HepG2 (cell line): Measurements from ENCODE around the gene CSTF1. TPM values are rescaled to one million over a fixed set of nuclear protein-coding genes. Genes with fewer than 3 reads are reported as not detected.
A peak's percentile ranks its signal among the peaks of the same experiment; 100 is the strongest.

Experiments
- ATF6 ChIP-seq: sonication (generic); formaldehyde crosslinking; conservative IDR thresholded peaks from 2 replicates; pipeline ENCODE4 v1.4.0; 2020; ENCODE audit warnings: missing genetic modification reagents
- BORCS8-MEF2B ChIP-seq: sonication (generic); formaldehyde crosslinking; IDR thresholded peaks from 2 replicates; pipeline ENCODE4 v1.8.0; 2022; ENCODE audit warnings: mild to moderate bottlenecking, missing genetic modification reagents
- CREBL2 ChIP-seq: sonication (generic); formaldehyde crosslinking; IDR thresholded peaks from 2 replicates; pipeline ENCODE4 v1.8.1; 2023; ENCODE audit warnings: missing genetic modification reagents, mild to moderate bottlenecking, borderline replicate concordance
- GZF1 ChIP-seq: sonication (generic); formaldehyde crosslinking; IDR thresholded peaks from 2 replicates; pipeline ENCODE4 v1.5.1; 2020; ENCODE audit warnings: mild to moderate bottlenecking, missing genetic modification reagents
- MXD3 ChIP-seq: IDR thresholded peaks from 2 replicates; pipeline ENCODE4 v1.6.1; 2016; ENCODE audit warnings: mild to moderate bottlenecking, missing biosample characterization, missing genetic modification reagents
- TBX3 ChIP-seq: fragments of 450-650 bp; IDR thresholded peaks from 2 replicates; pipeline ENCODE4 v1.6.1; 2017; ENCODE audit warnings: antibody characterized with exemption, mild to moderate bottlenecking, inconsistent platforms, borderline replicate concordance
- TEAD2 ChIP-seq: sonication (generic); formaldehyde crosslinking; IDR thresholded peaks from 2 replicates; pipeline ENCODE4 v1.9.0; 2021; ENCODE audit warnings: missing genetic modification reagents
- TOPORS ChIP-seq: sonication (generic); formaldehyde crosslinking; IDR thresholded peaks from 2 replicates; pipeline ENCODE4 v1.8.0; 2023; ENCODE audit warnings: mild to moderate bottlenecking, missing genetic modification reagents
- ZBED4 ChIP-seq: sonication (generic); formaldehyde crosslinking; IDR thresholded peaks from 2 replicates; pipeline ENCODE4 v1.4.0; 2020; ENCODE audit warnings: missing genetic modification reagents, borderline replicate concordance
- ZBTB8A ChIP-seq: sonication (generic); formaldehyde crosslinking; IDR thresholded peaks from 2 replicates; pipeline ENCODE4 v1.4.0; 2020; ENCODE audit warnings: mild to moderate bottlenecking, low read depth, missing genetic modification reagents, borderline replicate concordance
- ZNF143 ChIP-seq: sonication (generic); formaldehyde crosslinking; IDR thresholded peaks from 2 replicates; pipeline ENCODE4 v1.4.0; 2020; ENCODE audit warnings: missing genetic modification reagents
- ZNF235 ChIP-seq: sonication (generic); formaldehyde crosslinking; IDR thresholded peaks from 2 replicates; pipeline ENCODE4 v1.8.1; 2023; ENCODE audit warnings: mild to moderate bottlenecking, missing genetic modification reagents, borderline replicate concordance
- ZNF24 ChIP-seq: fragments of 450-650 bp; IDR thresholded peaks from 2 replicates; pipeline ENCODE4 v1.6.1; 2017; ENCODE audit warnings: antibody characterized with exemption, mild to moderate bottlenecking
- ZNF343 ChIP-seq: sonication (generic); formaldehyde crosslinking; IDR thresholded peaks from 2 replicates; pipeline ENCODE4 v1.4.0; 2020; ENCODE audit warnings: mild to moderate bottlenecking, missing genetic modification reagents
- ZNF567 ChIP-seq: sonication (generic); formaldehyde crosslinking; IDR thresholded peaks from 2 replicates; pipeline ENCODE4 v1.8.1; 2023; ENCODE audit warnings: mild to moderate bottlenecking, missing genetic modification reagents, borderline replicate concordance
- polyA plus RNA-seq, 8 experiments: library from polyadenylated mRNA; depleted of rRNA in 3 of 8; stranded (reverse) in 7 of 8; unstranded in 1 of 8; fragments of >200 nt; fragmentation: Illumina TruSeq in 4 of 8; extraction: Trizol in 4 of 8; gene quantifications; 2 replicates each; pipeline versions ENCODE4 v1.2.1 to v1.2.3, GENCODE V29; 2011 to 2016; ENCODE audit warnings: low read depth in 4 of 8, missing spikeins in 1 of 8, mixed read lengths in 1 of 8; ENCODE audit not compliant: insufficient read depth in 1 of 8
- total RNA-seq, 5 experiments: library from RNA; depleted of rRNA; stranded (reverse); fragments of >200 nt; fragmentation: Illumina TruSeq; extraction: Trizol; gene quantifications; 2 replicates each; pipeline ENCODE4 v1.2.3, GENCODE V29; 2016; ENCODE audit warnings: low read depth in 1 of 5
- TF ChIP-seq, protein P1 (sequence below): IDR thresholded peaks from 2 replicates; pipeline ENCODE4 v1.6.1; 2012; ENCODE audit warnings: low read length, improper control_type of control experiment
- TF ChIP-seq, protein P2 (sequence below): sonication (generic); formaldehyde crosslinking; IDR thresholded peaks from 2 replicates; pipeline ENCODE4 v1.4.0; 2020; ENCODE audit warnings: missing genetic modification reagents, low read depth, mild to moderate bottlenecking, borderline replicate concordance

Gene CSTF1
- total and polyA plus RNA-seq, 2 of the 13 experiments (the other 11 are each of a cell fraction or from before 2014, with no cell fraction given): 70.9 to 100 TPM

DNA sequence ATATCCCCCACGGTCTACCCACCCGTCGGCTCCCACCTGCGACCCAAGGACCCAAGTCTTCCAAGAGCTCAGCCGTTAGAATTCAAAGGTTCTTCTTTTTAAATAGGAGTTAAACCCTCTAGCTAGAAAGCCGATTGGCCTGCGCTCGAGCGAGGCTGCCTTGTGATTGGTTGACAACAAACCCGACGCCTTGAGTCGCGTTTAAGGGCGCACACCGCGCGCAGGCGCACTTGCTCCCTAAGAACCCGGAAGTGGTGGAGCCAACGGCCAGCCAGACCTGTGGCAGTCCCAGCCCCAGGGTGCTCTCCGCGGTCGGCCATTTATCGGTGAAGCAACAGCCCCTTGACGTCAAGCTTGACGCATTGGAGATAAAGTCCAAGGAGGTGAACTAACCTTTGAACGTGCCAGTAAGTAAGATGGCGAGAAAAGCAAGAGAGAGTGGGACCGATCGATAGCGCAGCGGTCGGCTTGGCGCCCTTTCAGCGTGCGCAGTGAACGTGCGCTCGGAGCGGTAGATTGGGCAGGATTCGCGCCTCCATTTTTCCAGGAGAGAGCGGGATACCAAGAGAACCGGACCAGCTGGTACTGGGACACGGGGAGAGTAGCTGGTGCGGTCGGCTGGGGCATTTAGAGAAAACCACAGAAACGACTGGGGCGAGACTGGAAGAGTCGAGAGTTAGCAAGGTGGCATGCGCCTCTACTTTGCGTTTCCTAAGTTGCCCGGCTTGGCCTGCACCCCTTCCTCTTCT lies at the start of gene CSTF1, which contains the start of gene AURKA (continued):
- peak; percentile 92 for TF ChIP-seq ZBED4 (CRISPR knock-in tag)
- TF ChIP-seq MXD3 (CRISPR knock-in tag): peak; percentile 95
- TF ChIP-seq GZF1 (CRISPR knock-in tag): peak; percentile 69; the same call in 1 of the 2 replicates
- peak; percentile 87 for TF ChIP-seq ATF6
- peak; percentile 95; the same call in 1 of the 2 replicates for TF ChIP-seq ZNF567 (CRISPR knock-in tag)
- TF ChIP-seq ZBTB8A (CRISPR knock-in tag): peak; percentile 82; the same call in 1 of the 2 replicates
- peak; percentile 59; the same call in 1 of the 2 replicates for TF ChIP-seq ZNF24
- peak; percentile 98 for TF ChIP-seq TOPORS (CRISPR knock-in tag)
- TF ChIP-seq TBX3: peak; percentile 92
- TF ChIP-seq, protein P1, sequence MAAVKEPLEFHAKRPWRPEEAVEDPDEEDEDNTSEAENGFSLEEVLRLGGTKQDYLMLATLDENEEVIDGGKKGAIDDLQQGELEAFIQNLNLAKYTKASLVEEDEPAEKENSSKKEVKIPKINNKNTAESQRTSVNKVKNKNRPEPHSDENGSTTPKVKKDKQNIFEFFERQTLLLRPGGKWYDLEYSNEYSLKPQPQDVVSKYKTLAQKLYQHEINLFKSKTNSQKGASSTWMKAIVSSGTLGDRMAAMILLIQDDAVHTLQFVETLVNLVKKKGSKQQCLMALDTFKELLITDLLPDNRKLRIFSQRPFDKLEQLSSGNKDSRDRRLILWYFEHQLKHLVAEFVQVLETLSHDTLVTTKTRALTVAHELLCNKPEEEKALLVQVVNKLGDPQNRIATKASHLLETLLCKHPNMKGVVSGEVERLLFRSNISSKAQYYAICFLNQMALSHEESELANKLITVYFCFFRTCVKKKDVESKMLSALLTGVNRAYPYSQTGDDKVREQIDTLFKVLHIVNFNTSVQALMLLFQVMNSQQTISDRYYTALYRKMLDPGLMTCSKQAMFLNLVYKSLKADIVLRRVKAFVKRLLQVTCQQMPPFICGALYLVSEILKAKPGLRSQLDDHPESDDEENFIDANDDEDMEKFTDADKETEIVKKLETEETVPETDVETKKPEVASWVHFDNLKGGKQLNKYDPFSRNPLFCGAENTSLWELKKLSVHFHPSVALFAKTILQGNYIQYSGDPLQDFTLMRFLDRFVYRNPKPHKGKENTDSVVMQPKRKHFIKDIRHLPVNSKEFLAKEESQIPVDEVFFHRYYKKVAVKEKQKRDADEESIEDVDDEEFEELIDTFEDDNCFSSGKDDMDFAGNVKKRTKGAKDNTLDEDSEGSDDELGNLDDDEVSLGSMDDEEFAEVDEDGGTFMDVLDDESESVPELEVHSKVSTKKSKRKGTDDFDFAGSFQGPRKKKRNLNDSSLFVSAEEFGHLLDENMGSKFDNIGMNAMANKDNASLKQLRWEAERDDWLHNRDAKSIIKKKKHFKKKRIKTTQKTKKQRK: no peak
- peak; percentile 86 for TF ChIP-seq ZNF143 (CRISPR knock-in tag)
- TF ChIP-seq BORCS8-MEF2B: peak; percentile 97
- TF ChIP-seq ZNF235: 0 out of 2 replicates have a peak, but pooled peaks have one; percentile 16
- TF ChIP-seq, protein P2, sequence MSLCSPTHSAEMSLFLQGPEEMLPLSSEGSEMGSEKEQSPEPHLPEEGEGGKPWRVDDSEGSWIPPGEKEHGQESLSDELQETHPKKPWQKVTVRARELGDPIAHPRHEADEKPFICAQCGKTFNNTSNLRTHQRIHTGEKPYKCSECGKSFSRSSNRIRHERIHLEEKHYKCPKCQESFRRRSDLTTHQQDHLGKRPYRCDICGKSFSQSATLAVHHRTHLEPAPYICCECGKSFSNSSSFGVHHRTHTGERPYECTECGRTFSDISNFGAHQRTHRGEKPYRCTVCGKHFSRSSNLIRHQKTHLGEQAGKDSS: peak; percentile 98
- no peak; the same call in 1 of the 2 replicates for TF ChIP-seq CREBL2 (CRISPR knock-in tag)
- peak; percentile 93 for TF ChIP-seq TEAD2 (CRISPR knock-in tag)
- no peak for TF ChIP-seq ZNF343
